ENCODE results near the gene THYN1. TPM values are rescaled to one million over a fixed set of nuclear protein-coding genes. Genes with fewer than 3 reads are reported as not detected.

The THYN1 gene
- total RNA-seq (10 to 100 TPM; 34.1 to 47.8 (median 41.9) TPM), polyA plus RNA-seq (10 to 100 TPM; 48.8 to 59.4 TPM)
- long read RNA-seq, donor 1, transcript THYN1-203 (8 exons, 943 nt), result major isoform, 32 of 66 reads
- long read RNA-seq, donor 1, transcript THYN1-204 (8 exons, 893 nt), result minor isoform, 15 of 66 reads
- long read RNA-seq, donor 1, transcript THYN1-201 (7 exons, 1,299 nt), result minor isoform, 7 of 66 reads
- long read RNA-seq, donor 1, partial matches to known transcripts, result 3 of 66 reads
- long read RNA-seq, donor 1, other reads (novel, unspliced or antisense), result 9 of 66 reads
- long read RNA-seq, donor 2, transcript THYN1-203 (8 exons, 943 nt), result minor isoform, 28 of 98 reads
- long read RNA-seq, donor 2, transcript THYN1-204 (8 exons, 893 nt), result minor isoform, 18 of 98 reads
- long read RNA-seq, donor 2, transcript THYN1-201 (7 exons, 1,299 nt), result major isoform, 29 of 98 reads
- long read RNA-seq, donor 2, partial matches to known transcripts, result 13 of 98 reads
- long read RNA-seq, donor 2, other reads (novel, unspliced or antisense), result 7 of 98 reads
- long read RNA-seq, donor 3, transcript THYN1-204 (8 exons, 893 nt), result minor isoform, 6 of 43 reads
- long read RNA-seq, donor 3, transcript THYN1-203 (8 exons, 943 nt), result major isoform, 19 of 43 reads
- long read RNA-seq, donor 3, transcript THYN1-201 (7 exons, 1,299 nt), result minor isoform, 11 of 43 reads
- long read RNA-seq, donor 3, partial matches to known transcripts, result 5 of 43 reads
- long read RNA-seq, donor 3, other reads (novel, unspliced or antisense), result 1 of 43 reads

DNA sequence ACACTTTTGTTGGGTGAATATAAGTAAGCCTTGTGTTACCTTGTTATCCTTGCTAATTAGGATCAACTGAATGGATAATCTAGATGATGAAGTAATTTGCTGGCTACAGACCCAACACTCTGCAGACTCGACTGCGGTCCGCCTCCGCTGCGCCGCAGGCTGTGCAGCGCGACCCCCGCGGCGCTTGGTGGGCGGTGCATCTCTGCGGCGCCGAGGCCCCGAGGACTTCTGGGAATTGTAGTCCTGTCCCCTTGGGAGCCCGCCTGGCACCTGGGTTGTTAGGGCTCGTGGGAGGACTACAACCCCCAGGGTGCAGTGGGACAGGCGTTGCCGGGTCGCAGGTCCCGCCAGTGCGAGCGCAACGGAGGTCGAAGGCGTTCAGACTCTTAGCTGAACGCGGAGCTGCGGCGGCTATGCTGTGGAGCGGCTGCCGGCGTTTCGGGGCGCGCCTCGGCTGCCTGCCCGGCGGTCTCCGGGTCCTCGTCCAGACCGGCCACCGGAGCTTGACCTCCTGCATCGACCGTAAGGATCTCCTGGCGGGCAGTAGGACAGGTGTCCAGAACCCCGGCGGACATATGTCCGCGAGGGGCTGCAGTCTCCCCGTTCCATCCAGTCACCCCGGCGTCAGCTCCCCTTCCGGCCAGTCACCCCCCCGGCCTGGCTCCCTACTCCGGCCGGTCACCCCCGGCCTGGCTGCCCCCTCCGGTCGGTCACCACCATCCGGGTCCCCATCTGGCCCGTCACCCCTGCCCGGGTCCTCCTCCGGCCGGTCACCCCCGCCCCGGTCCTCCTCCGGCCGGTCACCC, at the start of gene THYN1, which contains the start of gene ACAD8:
THYN1 (minus strand) TSS at position 165 of the 806 bp plus-strand sequence. CDS start 470 bp downstream, outside the sequence.
ACAD8 (plus strand) TSS at position 381 of the 806 bp plus-strand sequence; CDS start at position 414, 33 bp downstream.
- H3K27me3 ChIP-seq, result no peaks in the 10 kb centered on the region
- peaks cover 0 to 48% (median 39%) of the 10 kb centered on the region in 9 donors for H3K36me3 ChIP-seq
- DNase-seq (peak; percentile 98), ATAC-seq (peak; percentile 100)
- intact Hi-C loops (cut with DNase I), result loop anchor here in 3 of 10 donors (1.0 to 2.0 kb wide), 2 partner anchors 29 kb away; partner anchors contain the start of gene VPS26B (in 3 of the 3)
- no peaks in the 10 kb centered on the region for H3K9me3 ChIP-seq
- H3K4me3 ChIP-seq, result peak within 1 kb of the TSS; percentile 78 to 97 (median 88)
- 0% methylated on average over 32 to 70 of the region's 70 CpGs for WGBS, 4 donors
- TF ChIP-seq, protein P1, sequence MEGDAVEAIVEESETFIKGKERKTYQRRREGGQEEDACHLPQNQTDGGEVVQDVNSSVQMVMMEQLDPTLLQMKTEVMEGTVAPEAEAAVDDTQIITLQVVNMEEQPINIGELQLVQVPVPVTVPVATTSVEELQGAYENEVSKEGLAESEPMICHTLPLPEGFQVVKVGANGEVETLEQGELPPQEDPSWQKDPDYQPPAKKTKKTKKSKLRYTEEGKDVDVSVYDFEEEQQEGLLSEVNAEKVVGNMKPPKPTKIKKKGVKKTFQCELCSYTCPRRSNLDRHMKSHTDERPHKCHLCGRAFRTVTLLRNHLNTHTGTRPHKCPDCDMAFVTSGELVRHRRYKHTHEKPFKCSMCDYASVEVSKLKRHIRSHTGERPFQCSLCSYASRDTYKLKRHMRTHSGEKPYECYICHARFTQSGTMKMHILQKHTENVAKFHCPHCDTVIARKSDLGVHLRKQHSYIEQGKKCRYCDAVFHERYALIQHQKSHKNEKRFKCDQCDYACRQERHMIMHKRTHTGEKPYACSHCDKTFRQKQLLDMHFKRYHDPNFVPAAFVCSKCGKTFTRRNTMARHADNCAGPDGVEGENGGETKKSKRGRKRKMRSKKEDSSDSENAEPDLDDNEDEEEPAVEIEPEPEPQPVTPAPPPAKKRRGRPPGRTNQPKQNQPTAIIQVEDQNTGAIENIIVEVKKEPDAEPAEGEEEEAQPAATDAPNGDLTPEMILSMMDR (IDR thresholded peaks at IDR 0.05), result peak in 11 of 12 donors; percentile 19 to 61 (median 46)
- TF ChIP-seq POLR2A (IDR thresholded peaks at IDR 0.05), result peak in 1 of 2 donors; percentile 84
- H3K27ac ChIP-seq, result peak within 1 kb of the TSS in 11 of 12 donors; percentile 64 to 85 (median 78)
- H3K4me1 ChIP-seq, result peaks cover 4 to 33% (median 21%) of the 10 kb centered on the region in 12 donors

DNA sequence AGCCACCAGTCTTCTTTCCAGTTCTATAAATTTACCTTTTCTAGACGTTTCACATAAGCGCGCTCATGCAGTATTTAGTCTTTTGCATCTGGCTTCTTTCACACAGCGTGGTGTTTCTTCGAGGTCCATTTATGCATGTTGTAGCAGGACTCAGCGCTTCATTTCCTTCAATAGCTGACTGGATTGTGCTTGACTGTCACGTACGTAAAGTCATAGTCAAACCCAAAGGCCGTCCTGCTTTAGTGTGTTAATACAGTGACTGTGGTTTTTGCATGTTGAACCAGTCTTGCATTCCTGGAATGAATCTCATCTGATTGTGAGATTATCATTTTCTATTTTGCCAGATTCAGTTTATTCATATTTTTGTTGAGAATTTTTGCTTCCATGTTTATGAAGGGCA, 41.5 kb upstream of the THYN1 start:
- ATAC-seq (no peak), DNase-seq (no peak)
- peaks cover 0 to 8% (median 0%) of the 10 kb centered on the region in 9 donors for H3K27me3 ChIP-seq
- no peaks in the 10 kb centered on the region for H3K9me3 ChIP-seq
- intact Hi-C loops (cut with DNase I), result no loop called here
- H3K4me3 ChIP-seq, result no peak overlapping the region
- no peaks in the 10 kb centered on the region for H3K36me3 ChIP-seq
- no peaks in the 10 kb centered on the region for H3K4me1 ChIP-seq
- 66 to 92% (median 86%) methylated on average over 9 of the region's 9 CpGs for WGBS, 4 donors
- no peak overlapping the region for H3K27ac ChIP-seq
- TF ChIP-seq, protein P1 (IDR thresholded peaks at IDR 0.05), result no peak
- no peak for TF ChIP-seq POLR2A (IDR thresholded peaks at IDR 0.05)

GRCh38 chr11:134293119-134294113, 40.3 kb upstream of the THYN1 start:
- no peaks in the 10 kb centered on the region for H3K36me3 ChIP-seq

More at GRCh38 chr11:134293119-134294113, 40.3 kb upstream of the THYN1 start:
- 76 to 78% (median 76%) methylated on average over 20 of the region's 20 CpGs for WGBS, 4 donors
- ATAC-seq (no peak), DNase-seq (no peak)
- intact Hi-C loops (cut with DNase I), result no loop called here
- Histone ChIP-seq H3K27me3 (peaks cover 0 to 8% (median 0%) of the 10 kb centered on the region in 9 donors), H3K4me1 (no peaks in the 10 kb centered on the region), H3K27ac (no peak overlapping the region), H3K4me3 (no peak overlapping the region), H3K9me3 (no peaks in the 10 kb centered on the region)
- TF ChIP-seq, protein P1 (IDR thresholded peaks at IDR 0.05), result no peak
- no peak for TF ChIP-seq POLR2A (IDR thresholded peaks at IDR 0.05)

All from heart left ventricle (tissue), 16 donors.